Heart left ventricle (tissue), 16 donors: ENCODE data around the gene SLC9C2. TPM values are rescaled to one million over a fixed set of nuclear protein-coding genes. Genes with fewer than 3 reads are reported as not detected.
"Not testable (repeated sequence)": the region's sequence is repeated elsewhere in the genome, so short reads cannot be mapped to it uniquely, and the experiment has no call there.

ENCODE experiments used
- ATAC-seq, 4 donors: fragments of 200-7000 bp; cut with Tn5 transposase; one replicate each; pipeline ENCODE4 v1.9.1; 2020 to 2022; ENCODE audit warnings: moderate library complexity in 4 of 4, mild to moderate bottlenecking in 3 of 4, moderate number of reproducible peaks in 1 of 4
- DNase-seq, 5 donors: peaks; one replicate each; pipeline ENCODE4 v3.0.0-alpha.2; 2020
- H3K27ac ChIP-seq, 12 donors: fragments of 200-600 bp; sonication (generic) in 4 of 12; one replicate each; pipeline versions ENCODE4 v1.5.0 to v1.8.0; 2016 to 2022; ENCODE audit warnings: mild to moderate bottlenecking in 2 of 12
- H3K27me3 ChIP-seq, 9 donors: fragments of 200-600 bp; sonication (generic) in 2 of 9; one replicate each; pipeline versions ENCODE4 v1.5.1 to v1.8.0; 2016 to 2022; ENCODE audit warnings: mild to moderate bottlenecking in 3 of 9
- H3K36me3 ChIP-seq, 9 donors: fragments of 200-600 bp; sonication (generic) in 2 of 9; one replicate each; pipeline versions ENCODE4 v1.5.0 to v1.8.0; 2018 to 2022; ENCODE audit warnings: mild to moderate bottlenecking in 2 of 9
- H3K4me1 ChIP-seq, 12 donors: fragments of 200-600 bp; sonication (generic) in 4 of 12; one replicate each; pipeline versions ENCODE4 v1.5.0 to v1.8.0; 2016 to 2022; ENCODE audit warnings: mild to moderate bottlenecking in 3 of 12
- H3K4me3 ChIP-seq, 12 donors: fragments of 200-600 bp; sonication (generic) in 4 of 12; one replicate each; pipeline versions ENCODE4 v1.5.0 to v1.8.0; 2017 to 2022; ENCODE audit warnings: mild to moderate bottlenecking in 9 of 12, moderate library complexity in 4 of 12
- H3K9me3 ChIP-seq, 12 donors: fragments of 200-600 bp; sonication (generic) in 4 of 12; one replicate each; pipeline versions ENCODE4 v1.5.0 to v1.8.0; 2016 to 2022; ENCODE audit warnings: mild to moderate bottlenecking in 1 of 12
- POLR2A ChIP-seq, 2 donors: fragments of 450-650 bp; IDR thresholded peaks; one replicate each; pipeline ENCODE4 v1.6.1; 2017; ENCODE audit warnings: antibody characterized with exemption in 2 of 2, mild to moderate bottlenecking in 2 of 2, moderate library complexity in 2 of 2
- WGBS, 4 donors: extraction: QIAGEN DNeasy Blood & Tissue Kit in 2 of 4; methylation state at CpG; one replicate each; pipeline versions ENCODE4 v1.1.5 to v1.1.7; 2013 to 2018; 5-methylcytosine and 5-hydroxymethylcytosine counted together
- intact Hi-C, 10 donors: fragments of 100-400 bp; cut with DNase I; formaldehyde crosslinking; loops; one replicate each; pipeline versions ENCODE4 v1.11.1 to v1.14.2; 2022
- polyA plus RNA-seq, 2 donors: library from polyadenylated mRNA; stranded (reverse); fragments of 200-250 nt; gene quantifications; one replicate each; pipeline ENCODE4 v1.2.3, GENCODE V29; 2013
- total RNA-seq, 9 donors: library from RNA; depleted of rRNA in 2 of 9; stranded (reverse); fragments of >200 nt in 2 of 9; fragmentation: NEBNext Ultra II Directional in 3 of 9; extraction: Animal tissue kit (Norgen Biotek cat#: 25700) in 3 of 9; gene quantifications; one replicate each; pipeline versions ENCODE4 v1.1.0 to v1.2.4, GENCODE V29; 2016 to 2023
- TF ChIP-seq, protein P1 (sequence below), 12 donors: fragments of 200-600 bp; sonication (generic) in 4 of 12; IDR thresholded peaks; one replicate each; pipeline versions ENCODE4 v1.5.0 to v1.8.0; 2018 to 2022; ENCODE audit warnings: antibody characterized with exemption in 12 of 12, mild to moderate bottlenecking in 5 of 12
- donor health status: ischemic (EF 13 %, LVEDD 7.1; RV severe dilation, severe dysfunction).
- donor health status: healthy with polysubstance abuse.
- donor health status: DM: no; HTN: yes; CAD: no.
- donor health status: DM: no; HTN: no; CAD: no.
- donor health status: ischemic (EF 25% LVEDD 6.9; RV normal size, moderate dysfunction).
- donor health status: ischemic (EF 25% LVEDD 5.7; RV mildly dilated, moderate dysfunction).
- donor health status: healthy.
- donor health status: DM: yes; HTN: yes; CAD: no.
- donor health status: ischemic (EF 35%, LVEDD 5.7; RV mildly dilated, moderate dysfunction).
- donor health status: nonischemic (EF 11% LVEDD 7.7; RV severe dilation, severe dysfunction).
- donor health status: DM: yes; HTN: yes; CAD: no.
- donor health status: PGD.
- donor health status: ischemic (EF 29% LVEDD 5.4; RV normal size, mild dysfunction).
- donor health status: nonischemic (EF 23%, LVEDD 6.1; RV moderate dilation, normal function).

Gene SLC9C2
- total and polyA plus RNA-seq, 11 donors, result 0.09 to 1.8 (median 0.17) TPM; not detected in 8

DNA sequence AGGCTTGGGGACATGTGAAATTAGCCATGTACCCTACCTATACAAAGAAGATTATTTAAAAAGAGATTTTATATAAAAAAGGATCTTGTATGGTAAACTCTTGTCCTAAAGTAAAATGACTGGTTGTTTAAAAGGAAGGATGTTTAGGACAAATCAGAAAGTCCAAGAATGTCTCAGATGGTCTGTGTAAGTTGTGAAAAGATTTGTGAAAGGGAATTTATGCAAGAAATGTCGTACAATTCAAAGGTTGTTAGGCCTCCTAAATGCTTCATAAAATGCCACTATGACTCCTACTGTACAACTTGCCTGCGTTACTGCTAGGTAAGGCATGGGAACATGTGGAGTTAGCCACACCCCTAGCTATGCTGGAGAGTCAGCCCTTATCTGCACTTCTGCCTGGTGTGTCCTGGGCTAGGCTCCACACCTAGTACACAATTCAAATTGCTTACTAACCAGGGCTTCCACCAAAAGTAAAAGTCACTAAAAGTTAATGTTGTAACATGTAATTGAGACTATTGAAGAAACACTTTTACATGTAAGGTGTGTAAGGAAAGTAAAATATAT, 106.0 kb downstream of the SLC9C2 start:
- no peaks in the 10 kb centered on the region for H3K4me1 ChIP-seq
- no peak overlapping the region for H3K27ac ChIP-seq
- peaks cover 0 to 3% (median 0%) of the 10 kb centered on the region in 9 donors for H3K36me3 ChIP-seq
- TF ChIP-seq, protein P1, sequence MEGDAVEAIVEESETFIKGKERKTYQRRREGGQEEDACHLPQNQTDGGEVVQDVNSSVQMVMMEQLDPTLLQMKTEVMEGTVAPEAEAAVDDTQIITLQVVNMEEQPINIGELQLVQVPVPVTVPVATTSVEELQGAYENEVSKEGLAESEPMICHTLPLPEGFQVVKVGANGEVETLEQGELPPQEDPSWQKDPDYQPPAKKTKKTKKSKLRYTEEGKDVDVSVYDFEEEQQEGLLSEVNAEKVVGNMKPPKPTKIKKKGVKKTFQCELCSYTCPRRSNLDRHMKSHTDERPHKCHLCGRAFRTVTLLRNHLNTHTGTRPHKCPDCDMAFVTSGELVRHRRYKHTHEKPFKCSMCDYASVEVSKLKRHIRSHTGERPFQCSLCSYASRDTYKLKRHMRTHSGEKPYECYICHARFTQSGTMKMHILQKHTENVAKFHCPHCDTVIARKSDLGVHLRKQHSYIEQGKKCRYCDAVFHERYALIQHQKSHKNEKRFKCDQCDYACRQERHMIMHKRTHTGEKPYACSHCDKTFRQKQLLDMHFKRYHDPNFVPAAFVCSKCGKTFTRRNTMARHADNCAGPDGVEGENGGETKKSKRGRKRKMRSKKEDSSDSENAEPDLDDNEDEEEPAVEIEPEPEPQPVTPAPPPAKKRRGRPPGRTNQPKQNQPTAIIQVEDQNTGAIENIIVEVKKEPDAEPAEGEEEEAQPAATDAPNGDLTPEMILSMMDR (IDR thresholded peaks at IDR 0.05), result no peak
- no peak for TF ChIP-seq POLR2A (IDR thresholded peaks at IDR 0.05)
- no peak for ATAC-seq
- H3K9me3 ChIP-seq, result no peaks in the 10 kb centered on the region
- intact Hi-C loops, result no loop called here
- H3K4me3 ChIP-seq, result no peak overlapping the region
- H3K27me3 ChIP-seq, result no peaks in the 10 kb centered on the region
- 89 to 99% (median 96%) methylated on average over 2 of the region's 2 CpGs for WGBS, 4 donors
- no peak for DNase-seq

DNA sequence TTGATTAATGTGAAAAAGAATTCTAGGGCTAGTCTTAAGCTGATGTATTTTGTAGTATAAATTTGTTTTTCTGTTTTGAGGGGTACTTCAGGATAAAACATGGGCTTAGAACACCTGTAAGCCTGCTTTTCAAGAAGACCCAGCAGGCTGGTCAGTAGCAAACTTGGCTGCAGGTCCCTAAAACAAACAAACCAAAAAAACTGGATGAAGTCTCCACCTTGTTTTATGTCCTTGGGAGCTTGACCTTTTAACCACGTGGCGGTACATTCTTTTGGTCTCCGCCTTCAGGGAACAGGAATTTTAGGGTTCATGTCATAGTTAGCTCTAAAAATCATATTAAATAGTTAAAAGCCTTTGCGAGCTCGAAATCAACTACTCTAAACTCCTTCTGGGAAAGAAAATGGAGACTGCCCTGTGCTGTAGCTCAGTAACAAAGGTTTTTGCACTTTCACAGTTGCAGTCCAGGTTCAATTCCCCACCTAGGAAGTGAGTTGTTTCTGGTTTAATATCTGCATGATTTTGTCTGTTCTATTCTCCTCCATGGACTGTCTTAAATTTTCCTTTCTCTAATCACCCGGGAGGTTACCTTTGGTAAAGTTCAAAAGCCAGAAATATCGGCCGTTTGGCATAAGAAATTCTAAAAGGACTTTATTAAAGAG, 107.1 kb downstream of the SLC9C2 start:
- Histone ChIP-seq H3K36me3 (peaks cover 0 to 3% (median 0%) of the 10 kb centered on the region in 9 donors), H3K27ac (no peak overlapping the region), H3K9me3 (no peaks in the 10 kb centered on the region), H3K4me1 (no peaks in the 10 kb centered on the region), H3K27me3 (no peaks in the 10 kb centered on the region), H3K4me3 (no peak overlapping the region)
- 78 to 93% (median 90%) methylated on average over 8 of the region's 8 CpGs for WGBS, 4 donors
- TF ChIP-seq, protein P1 (IDR thresholded peaks at IDR 0.05), result no peak
- no peak for TF ChIP-seq POLR2A (IDR thresholded peaks at IDR 0.05)
- DNase-seq (no peak), ATAC-seq (no peak)
- intact Hi-C loops, result no loop called here

DNA sequence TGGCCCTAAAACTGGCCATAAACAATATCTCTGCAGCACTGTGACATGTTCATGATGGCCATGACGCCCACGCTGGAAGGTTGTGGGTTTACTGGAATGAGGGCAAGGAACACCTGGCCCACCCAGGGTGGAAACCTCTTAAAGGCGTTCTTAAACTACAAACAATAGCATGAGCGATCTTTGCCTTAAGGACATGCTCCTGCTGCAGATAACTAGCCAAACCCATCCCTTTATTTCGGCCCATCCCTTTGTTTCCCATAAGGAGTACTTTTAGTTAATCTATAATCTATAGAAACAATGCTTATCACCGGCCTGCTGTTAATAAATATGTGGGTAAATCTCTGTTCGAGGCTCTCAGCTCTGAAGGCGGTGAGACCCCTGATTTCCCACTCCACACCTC, 109.7 kb downstream of the SLC9C2 start:
- H3K4me1 ChIP-seq, intact Hi-C loops: not testable (repeated sequence)

DNA sequence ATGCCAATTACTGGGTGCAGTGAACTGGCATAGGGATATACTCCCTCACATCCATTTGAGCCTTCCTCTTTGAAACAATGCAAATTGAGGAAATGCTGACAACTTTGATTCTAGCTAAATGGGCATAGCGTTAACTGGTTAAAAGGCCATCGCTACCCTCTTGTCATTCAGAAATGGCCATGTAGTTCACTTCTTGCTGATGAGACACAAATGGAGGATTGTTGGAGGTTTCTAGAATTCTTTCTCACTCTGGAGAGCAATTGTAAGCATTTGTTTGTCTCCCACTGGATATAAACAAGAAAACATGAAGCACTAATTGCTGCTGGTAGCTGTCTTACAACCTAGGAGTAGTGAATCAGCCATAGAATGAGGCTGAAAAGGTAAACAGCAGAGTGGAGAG, 111.4 kb downstream of the SLC9C2 start:
- no peaks in the 10 kb centered on the region for H3K4me1 ChIP-seq
- ATAC-seq (no peak), DNase-seq (no peak)
- no peaks in the 10 kb centered on the region for H3K27me3 ChIP-seq
- WGBS, 4 donors, result 94 to 98% (median 96%) methylated on average over 2 of the region's 2 CpGs
- TF ChIP-seq POLR2A (IDR thresholded peaks at IDR 0.05), result no peak
- TF ChIP-seq, protein P1 (IDR thresholded peaks at IDR 0.05), result no peak
- no peak overlapping the region for H3K27ac ChIP-seq
- no peaks in the 10 kb centered on the region for H3K9me3 ChIP-seq
- H3K4me3 ChIP-seq, result no peak overlapping the region
- intact Hi-C loops, result no loop called here
- peaks cover 0 to 43% (median 35%) of the 10 kb centered on the region in 9 donors for H3K36me3 ChIP-seq

More for the DNA sequence above, 109.7 kb downstream of the SLC9C2 start:
- peaks cover 0 to 27% (median 19%) of the 10 kb centered on the region in 9 donors for H3K36me3 ChIP-seq
- H3K27ac ChIP-seq, H3K27me3 ChIP-seq, H3K4me3 ChIP-seq, H3K9me3 ChIP-seq, DNase-seq, ATAC-seq: not testable (repeated sequence)
- WGBS, 4 donors, result 96 to 98% (median 96%) methylated on average over 8 of the region's 8 CpGs
